MCF 10A (cell line): ENCODE measurements around the gene PALLD. TPM values are rescaled to one million over a fixed set of nuclear protein-coding genes. Genes with fewer than 3 reads are reported as not detected.

Experiments used
- BruUV-seq: library from RNA; stranded (reverse); fragments of 400-500 nt; replicated peaks from 2 replicates; lab custom pipeline; 2021; lab: Mats Ljungman, UMichigan
- CTCF ChIA-PET: fragments of 300-600 bp; sonication (Branson Sonifier 250); formaldehyde crosslinking; extraction: SDS; loops from one replicate; lab custom pipeline; 2021; ENCODE audit warnings: antibody characterized with exemption, inconsistent platforms; lab: Yijun Ruan, JAX
- POLR2A ChIA-PET: fragments of 300-600, 350-650 bp; sonication (Branson Sonifier 250); formaldehyde crosslinking; extraction: SDS; loops from one replicate; lab custom pipeline; 2020; ENCODE audit warnings: antibody characterized with exemption, inconsistent platforms; lab: Yijun Ruan, JAX
- DNase-seq: peaks from one replicate; pipeline ENCODE4 v3.0.0-alpha.2; 2018; ENCODE audit not compliant: unreplicated experiment
- H3K27ac Mint-ChIP-seq: one replicate; pipeline ENCODE4 v1.8.0; 2022; ENCODE audit warnings: mild to moderate bottlenecking, low read depth, mixed read lengths; ENCODE audit not compliant: unreplicated experiment
- H3K27me3 Mint-ChIP-seq: one replicate; pipeline ENCODE4 v1.8.0; 2022; ENCODE audit warnings: mixed read lengths; ENCODE audit not compliant: insufficient read depth, unreplicated experiment
- H3K36me3 Mint-ChIP-seq: one replicate; pipeline ENCODE4 v1.8.0; 2022; ENCODE audit warnings: mild to moderate bottlenecking, moderate library complexity, mixed read lengths; ENCODE audit not compliant: insufficient read depth, unreplicated experiment
- H3K4me1 Mint-ChIP-seq: one replicate; pipeline ENCODE4 v1.8.0; 2022; ENCODE audit warnings: mixed read lengths; ENCODE audit not compliant: insufficient read depth, unreplicated experiment
- H3K4me3 Mint-ChIP-seq: one replicate; pipeline ENCODE4 v1.8.0; 2022; ENCODE audit warnings: mild to moderate bottlenecking, moderate library complexity, mixed read lengths; ENCODE audit not compliant: unreplicated experiment
- H3K9me3 Mint-ChIP-seq: one replicate; pipeline ENCODE4 v1.8.0; 2022; ENCODE audit warnings: mixed read lengths; ENCODE audit not compliant: unreplicated experiment
- CTCF ChIP-seq: fragments of 200-600 bp; IDR thresholded peaks from one replicate; pipeline ENCODE4 v1.8.0; 2022; ENCODE audit warnings: antibody characterized with exemption, mild to moderate bottlenecking; ENCODE audit not compliant: unreplicated experiment
- intact Hi-C: fragments of 100-400 bp; cut with micrococcal nuclease; formaldehyde crosslinking; loops from 2 replicates; pipeline ENCODE4 v1.14.1; 2022
- total RNA-seq: library from RNA; stranded (reverse); gene quantifications from 2 replicates; pipeline ENCODE4 v1.2.3, GENCODE V29; 2022

PALLD gene
- total RNA-seq, 1 experiment from 2014 or later = 191 TPM

GRCh38 chr4:168488869-168489274 lies 8.0 kb upstream of the PALLD start:
- peaks cover 20% of the 10 kb centered on the region for H3K4me1 Mint-ChIP-seq
- H3K9me3 Mint-ChIP-seq = no peaks in the 10 kb centered on the region
- H3K4me3 Mint-ChIP-seq = no peak overlapping the region
- ChIA-PET CTCF (no interaction called here), POLR2A (interaction anchor here (0.7 kb wide), 1 partner anchor 335 kb away, joined by 3 read pairs; no protein-coding TSS in a partner anchor)
- no peak overlapping the region for H3K27ac Mint-ChIP-seq
- TF ChIP-seq CTCF = no peak
- no peaks in the 10 kb centered on the region for H3K27me3 Mint-ChIP-seq
- DNase-seq = no peak
- no TSS peak for BruUV-seq
- intact Hi-C loops = loop anchor here (10.0 kb wide), 1 partner anchor 304 kb away; no protein-coding TSS in a partner anchor
- no peaks in the 10 kb centered on the region for H3K36me3 Mint-ChIP-seq

GRCh38 chr4:168489616-168490015 lies 7.2 kb upstream of the PALLD start:
- Mint-ChIP-seq H3K9me3 (no peaks in the 10 kb centered on the region), H3K4me3 (no peak overlapping the region), H3K4me1 (peaks cover 16% of the 10 kb centered on the region), H3K27me3 (no peaks in the 10 kb centered on the region), H3K36me3 (no peaks in the 10 kb centered on the region), H3K27ac (no peak overlapping the region)
- DNase-seq = no peak
- no TSS peak for BruUV-seq
- ChIA-PET POLR2A (no interaction called here), CTCF (no interaction called here)
- no peak for TF ChIP-seq CTCF
- intact Hi-C loops = loop anchor here (10.0 kb wide), 1 partner anchor 305 kb away; no protein-coding TSS in a partner anchor

GRCh38 chr4:168490711-168491110 lies 6.1 kb upstream of the PALLD start:
- intact Hi-C loops = no loop called here
- Mint-ChIP-seq H3K36me3 (no peaks in the 10 kb centered on the region), H3K27me3 (no peaks in the 10 kb centered on the region), H3K27ac (no peak overlapping the region), H3K9me3 (no peaks in the 10 kb centered on the region), H3K4me3 (no peak overlapping the region), H3K4me1 (peaks cover 12% of the 10 kb centered on the region)
- POLR2A ChIA-PET = no interaction called here
- TF ChIP-seq CTCF = no peak
- DNase-seq = no peak
- no TSS peak for BruUV-seq
- CTCF ChIA-PET = no interaction called here

GRCh38 chr4:168491563-168491962 lies 5.3 kb upstream of the PALLD start:
- intact Hi-C loops = no loop called here
- DNase-seq = no peak

More at GRCh38 chr4:168491563-168491962, 5.3 kb upstream of the PALLD start:
- no TSS peak for BruUV-seq
- Mint-ChIP-seq H3K27me3 (no peaks in the 10 kb centered on the region), H3K4me1 (peaks cover 12% of the 10 kb centered on the region), H3K36me3 (no peaks in the 10 kb centered on the region), H3K27ac (no peak overlapping the region), H3K9me3 (no peaks in the 10 kb centered on the region), H3K4me3 (no peak overlapping the region)
- ChIA-PET CTCF (no interaction called here), POLR2A (interaction anchor here (0.6 kb wide), 1 partner anchor 342 kb away, joined by 5 read pairs; no protein-coding TSS in a partner anchor)
- no peak for TF ChIP-seq CTCF
